ENCODE data around the gene ODF2. TPM values are rescaled to one million over a fixed set of nuclear protein-coding genes. Genes with fewer than 3 reads are reported as not detected.
A peak's percentile ranks its signal among the peaks of the same experiment; 100 is the strongest.

Gene ODF2
- total and polyA plus RNA-seq, 7 experiments from 2014 or later, result 15.7 to 52.8 (median 29.0) TPM

DNA sequence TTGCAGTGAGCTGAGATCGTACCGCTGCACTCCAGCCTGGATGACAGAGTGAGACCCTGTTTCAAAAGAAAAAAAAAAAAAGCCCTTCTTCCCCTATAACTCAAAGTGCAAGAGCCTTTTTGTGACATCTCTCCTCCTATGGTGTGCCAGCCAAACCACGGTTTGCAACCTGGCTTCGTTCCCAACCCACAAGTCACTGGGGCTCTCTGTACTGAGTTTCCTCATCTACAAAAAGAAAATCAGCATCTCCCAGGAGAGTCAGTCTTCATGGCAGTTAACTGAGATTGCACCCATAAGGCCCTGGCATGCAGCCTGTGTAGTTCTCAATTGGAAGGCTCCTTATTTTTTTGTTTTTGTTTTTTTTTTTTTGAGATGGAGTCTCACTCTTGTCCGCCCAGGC, 14.8 kb downstream of the ODF2 start:
- no peak overlapping the region for H3K4me3 ChIP-seq (ENCODE audit: low read length)
- Mint-ChIP-seq H3K4me3 (peak overlapping the region in 3 of 10 donors; percentile 24 to 60 (median 42)), H3K4me1 (peaks cover 0 to 11% (median 4%) of the 10 kb centered on the region in 7 donors), H3K27ac (peak overlapping the region in 3 of 9 donors; percentile 53 to 62 (median 61)), H3K9me3 (no peaks in the 10 kb centered on the region), H3K27me3 (no peaks in the 10 kb centered on the region), H3K36me3 (peaks cover 7 to 33% (median 14%) of the 10 kb centered on the region in 5 donors)
- H3K27ac ChIP-seq (ENCODE audit: low read depth, low read length), result no peak overlapping the region
- intact Hi-C loops (cut with micrococcal nuclease), result no loop called here
- DNase-seq (peak in 4 of 9 donors; percentile 18 to 36 (median 29)), ATAC-seq (peak; percentile 44)
- no peaks in the 10 kb centered on the region for H3K9me3 ChIP-seq (ENCODE audit: control insufficient read depth in 2 of 3, low read length in 3 of 3)
- ChIA-PET CTCF (interaction anchor here (0.6 to 0.7 kb wide), 2 partner anchors 62 to 966 kb away, joined by 3 read pairs; no protein-coding TSS in a partner anchor), POLR2A (no interaction called here)
- peaks cover 0 to 40% (median 4%) of the 10 kb centered on the region in 3 experiments for H3K36me3 ChIP-seq (ENCODE audit: control insufficient read depth in 2 of 3, insufficient read depth in 3 of 3, low read length in 3 of 3)
- peaks cover 0 to 4% of the 10 kb centered on the region in 2 donors for H3K4me1 ChIP-seq (ENCODE audit: control insufficient read depth in 2 of 2, insufficient read depth in 2 of 2, low read length in 2 of 2)
- H3K27me3 ChIP-seq (ENCODE audit: control insufficient read depth in 2 of 2, insufficient read depth in 2 of 2, low read length in 2 of 2), result no peaks in the 10 kb centered on the region

DNA sequence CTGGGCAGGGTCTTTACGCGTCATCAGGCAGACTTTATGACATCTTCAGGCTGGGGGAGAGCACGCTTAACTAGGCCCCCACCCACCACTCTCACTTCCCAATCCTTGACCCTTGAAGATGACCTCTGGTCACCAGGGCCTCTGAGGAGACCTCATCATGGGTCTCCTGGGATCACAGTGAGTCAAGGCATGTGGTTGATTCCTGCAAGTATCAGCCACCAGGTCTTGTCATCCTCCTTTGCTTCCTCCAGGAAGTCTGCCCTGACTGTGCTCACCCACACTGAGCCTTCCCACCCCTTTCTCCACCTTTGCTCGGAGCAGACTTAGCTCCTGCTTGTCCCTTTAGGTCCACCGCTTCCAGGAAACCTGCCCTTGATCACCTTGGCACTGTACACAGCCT, 17.3 kb downstream of the ODF2 start:
- Histone ChIP-seq H3K36me3 (ENCODE audit: control insufficient read depth in 2 of 3, insufficient read depth in 3 of 3, low read length in 3 of 3) (peaks cover 0 to 48% (median 4%) of the 10 kb centered on the region in 3 experiments), H3K27me3 (ENCODE audit: control insufficient read depth in 2 of 2, insufficient read depth in 2 of 2, low read length in 2 of 2) (no peaks in the 10 kb centered on the region), H3K9me3 (ENCODE audit: control insufficient read depth in 2 of 3, low read length in 3 of 3) (no peaks in the 10 kb centered on the region), H3K4me1 (ENCODE audit: control insufficient read depth in 2 of 2, insufficient read depth in 2 of 2, low read length in 2 of 2) (peaks cover 0 to 4% of the 10 kb centered on the region in 2 donors), H3K4me3 (ENCODE audit: low read length) (no peak overlapping the region), H3K27ac (ENCODE audit: low read depth, low read length) (no peak overlapping the region)
- Mint-ChIP-seq H3K4me1 (peaks cover 0 to 11% (median 4%) of the 10 kb centered on the region in 7 donors), H3K4me3 (no peak overlapping the region), H3K9me3 (no peaks in the 10 kb centered on the region), H3K36me3 (peaks cover 11 to 39% (median 20%) of the 10 kb centered on the region in 5 donors), H3K27me3 (no peaks in the 10 kb centered on the region), H3K27ac (peak overlapping the region in 1 of 9 donors; percentile 36)
- DNase-seq (no peak), ATAC-seq (no peak)
- CTCF ChIA-PET, result no interaction called here
- intact Hi-C loops (cut with micrococcal nuclease), result no loop called here
- POLR2A ChIA-PET, result no interaction called here

DNA sequence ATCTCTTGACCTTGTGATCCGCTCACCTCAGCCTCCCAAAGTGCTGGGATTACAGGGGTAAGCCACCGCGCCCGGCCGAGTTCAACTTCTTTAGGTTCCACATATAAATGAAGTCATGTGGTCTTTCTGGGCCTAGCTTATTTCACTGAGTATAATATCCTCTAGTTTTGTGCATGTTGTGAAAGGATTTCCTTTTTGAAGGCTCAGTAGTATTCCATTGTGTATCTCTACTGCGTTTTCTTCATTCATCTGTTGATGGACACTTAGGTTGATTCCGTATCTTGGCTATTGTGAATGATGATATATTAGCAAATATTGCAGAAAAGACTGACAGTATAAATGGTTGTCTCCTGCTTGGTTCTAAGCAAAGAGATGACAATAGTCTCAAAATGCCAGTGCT, 20.1 kb downstream of the ODF2 start:
- Histone ChIP-seq H3K27ac (ENCODE audit: low read depth, low read length) (no peak overlapping the region), H3K27me3 (ENCODE audit: control insufficient read depth in 2 of 2, insufficient read depth in 2 of 2, low read length in 2 of 2) (no peaks in the 10 kb centered on the region), H3K4me3 (ENCODE audit: low read length) (no peak overlapping the region), H3K36me3 (ENCODE audit: control insufficient read depth in 2 of 3, insufficient read depth in 3 of 3, low read length in 3 of 3) (peaks cover 0 to 58% (median 4%) of the 10 kb centered on the region in 3 experiments), H3K9me3 (ENCODE audit: control insufficient read depth in 2 of 3, low read length in 3 of 3) (no peaks in the 10 kb centered on the region), H3K4me1 (ENCODE audit: control insufficient read depth in 2 of 2, insufficient read depth in 2 of 2, low read length in 2 of 2) (no peaks in the 10 kb centered on the region)
- DNase-seq (no peak), ATAC-seq (no peak)
- intact Hi-C loops (cut with micrococcal nuclease), result no loop called here
- ChIA-PET CTCF (no interaction called here), POLR2A (no interaction called here)
- Mint-ChIP-seq H3K4me1 (peaks cover 0 to 7% (median 0%) of the 10 kb centered on the region in 7 donors), H3K9me3 (no peaks in the 10 kb centered on the region), H3K36me3 (peaks cover 11 to 50% (median 22%) of the 10 kb centered on the region in 5 donors), H3K27ac (no peak overlapping the region), H3K4me3 (no peak overlapping the region), H3K27me3 (no peaks in the 10 kb centered on the region)

DNA sequence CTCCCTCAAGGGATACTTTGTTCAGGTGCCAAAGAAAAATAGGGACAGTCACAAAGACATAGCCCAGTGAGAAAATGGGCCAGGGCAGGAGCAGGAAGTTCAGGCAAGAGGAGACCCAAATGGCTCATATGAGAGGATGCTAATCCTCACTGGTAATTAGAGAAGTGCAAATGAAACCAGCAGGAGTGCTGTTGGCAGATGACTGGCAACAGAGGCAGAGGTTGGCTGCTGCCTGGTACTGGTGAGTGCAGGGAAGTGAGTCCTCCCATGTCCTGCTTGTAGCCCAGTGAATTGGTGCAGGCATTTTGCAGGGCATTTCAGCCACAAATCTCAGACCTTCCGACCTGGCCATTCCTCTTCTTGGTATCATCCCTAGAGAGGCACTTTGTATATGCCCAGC, 23.5 kb downstream of the ODF2 start:
- ChIA-PET CTCF (no interaction called here), POLR2A (no interaction called here)
- no peaks in the 10 kb centered on the region for H3K27me3 ChIP-seq (ENCODE audit: control insufficient read depth in 2 of 2, insufficient read depth in 2 of 2, low read length in 2 of 2)
- Mint-ChIP-seq H3K27ac (no peak overlapping the region), H3K4me1 (peaks cover 0 to 2% (median 0%) of the 10 kb centered on the region in 7 donors), H3K27me3 (no peaks in the 10 kb centered on the region), H3K36me3 (peaks cover 4 to 52% (median 25%) of the 10 kb centered on the region in 5 donors), H3K9me3 (no peaks in the 10 kb centered on the region), H3K4me3 (no peak overlapping the region)
- H3K9me3 ChIP-seq (ENCODE audit: control insufficient read depth in 2 of 3, low read length in 3 of 3), result no peaks in the 10 kb centered on the region
- no peak overlapping the region for H3K27ac ChIP-seq (ENCODE audit: low read depth, low read length)
- H3K4me1 ChIP-seq (ENCODE audit: control insufficient read depth in 2 of 2, insufficient read depth in 2 of 2, low read length in 2 of 2), result no peaks in the 10 kb centered on the region
- intact Hi-C loops (cut with micrococcal nuclease), result no loop called here
- ATAC-seq (no peak), DNase-seq (no peak)
- peaks cover 0 to 69% (median 3%) of the 10 kb centered on the region in 3 experiments for H3K36me3 ChIP-seq (ENCODE audit: control insufficient read depth in 2 of 3, insufficient read depth in 3 of 3, low read length in 3 of 3)
- no peak overlapping the region for H3K4me3 ChIP-seq (ENCODE audit: low read length)

DNA sequence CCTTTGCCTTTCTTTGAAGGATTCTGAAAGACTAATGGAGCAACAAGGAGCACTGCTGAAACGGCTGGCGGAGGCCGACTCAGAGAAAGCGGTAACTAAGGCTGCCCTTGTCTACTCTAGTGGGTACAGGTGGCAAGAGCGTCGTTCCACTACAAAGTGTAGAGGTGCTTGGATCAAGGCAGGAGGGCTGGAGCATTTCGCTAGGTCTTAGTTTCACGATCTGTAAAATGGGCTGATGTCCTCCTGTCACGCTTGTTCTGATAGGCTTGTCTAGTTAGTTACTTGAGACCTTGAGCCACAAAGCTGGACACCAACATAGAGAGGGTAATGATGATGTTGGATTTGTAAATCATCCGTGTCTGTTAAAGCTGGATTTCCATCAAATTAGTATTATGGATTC, 25.8 kb downstream of the ODF2 start:
- no peak overlapping the region for H3K4me3 ChIP-seq (ENCODE audit: low read length)
- ATAC-seq (no peak), DNase-seq (no peak)
- no peak overlapping the region for H3K27ac ChIP-seq (ENCODE audit: low read depth, low read length)
- Mint-ChIP-seq H3K36me3 (peaks cover 0 to 48% (median 19%) of the 10 kb centered on the region in 5 donors), H3K9me3 (no peaks in the 10 kb centered on the region), H3K27ac (peak overlapping the region in 1 of 9 donors; percentile 78), H3K27me3 (no peaks in the 10 kb centered on the region), H3K4me1 (peaks cover 0 to 2% (median 0%) of the 10 kb centered on the region in 7 donors), H3K4me3 (no peak overlapping the region)
- intact Hi-C loops (cut with micrococcal nuclease), result no loop called here
- CTCF ChIA-PET, result interaction anchor here (0.5 to 1.2 kb wide), 2 partner anchors 34 to 48 kb away, joined by 3 read pairs; no protein-coding TSS in a partner anchor
- POLR2A ChIA-PET, result interaction anchor here (0.8 kb wide), 1 partner anchor 56 kb away, joined by 3 read pairs; no protein-coding TSS in a partner anchor
- H3K36me3 ChIP-seq (ENCODE audit: control insufficient read depth in 2 of 3, insufficient read depth in 3 of 3, low read length in 3 of 3), result peaks cover 0 to 76% (median 7%) of the 10 kb centered on the region in 3 experiments
- no peaks in the 10 kb centered on the region for H3K4me1 ChIP-seq (ENCODE audit: control insufficient read depth in 2 of 2, insufficient read depth in 2 of 2, low read length in 2 of 2)
- H3K9me3 ChIP-seq (ENCODE audit: control insufficient read depth in 2 of 3, low read length in 3 of 3), result no peaks in the 10 kb centered on the region
- no peaks in the 10 kb centered on the region for H3K27me3 ChIP-seq (ENCODE audit: control insufficient read depth in 2 of 2, insufficient read depth in 2 of 2, low read length in 2 of 2)

DNA sequence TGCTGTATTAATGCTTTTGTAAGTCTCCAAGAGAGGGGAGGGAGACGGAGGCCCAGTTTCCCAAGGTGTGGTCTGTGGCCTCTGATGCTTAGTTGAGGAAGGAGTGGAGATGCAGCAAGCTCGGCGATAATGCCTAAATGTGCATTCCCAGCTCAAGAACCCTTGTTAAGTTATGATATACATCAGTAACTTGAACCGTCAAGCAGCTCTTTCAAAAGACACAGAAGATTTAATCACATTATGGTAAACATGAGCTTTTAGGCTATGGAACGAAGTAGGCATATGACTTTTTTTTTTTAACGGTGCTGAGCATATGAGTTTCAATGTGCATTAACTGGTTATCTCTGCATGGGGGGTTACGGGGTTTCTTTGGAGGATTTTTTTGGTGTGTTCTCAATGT, 26.4 kb downstream of the ODF2 start:
- no peak for DNase-seq
- ATAC-seq, result no peak
- CTCF ChIA-PET, result interaction anchor here (0.5 to 1.2 kb wide), 2 partner anchors 35 to 49 kb away, joined by 3 read pairs; no protein-coding TSS in a partner anchor
- H3K4me3 ChIP-seq (ENCODE audit: low read length), result no peak overlapping the region
- H3K36me3 ChIP-seq (ENCODE audit: control insufficient read depth in 2 of 3, insufficient read depth in 3 of 3, low read length in 3 of 3), result peaks cover 0 to 83% (median 7%) of the 10 kb centered on the region in 3 experiments
- intact Hi-C loops (cut with micrococcal nuclease), result no loop called here
- no peaks in the 10 kb centered on the region for H3K9me3 ChIP-seq (ENCODE audit: control insufficient read depth in 2 of 3, low read length in 3 of 3)
- POLR2A ChIA-PET, result no interaction called here
- H3K27me3 Mint-ChIP-seq, result no peaks in the 10 kb centered on the region
- H3K4me3 Mint-ChIP-seq, result no peak overlapping the region
- no peaks in the 10 kb centered on the region for H3K27me3 ChIP-seq (ENCODE audit: control insufficient read depth in 2 of 2, insufficient read depth in 2 of 2, low read length in 2 of 2)
- peaks cover 0 to 51% (median 22%) of the 10 kb centered on the region in 5 donors for H3K36me3 Mint-ChIP-seq
- no peaks in the 10 kb centered on the region for H3K9me3 Mint-ChIP-seq
- H3K4me1 Mint-ChIP-seq, result peaks cover 0 to 2% (median 0%) of the 10 kb centered on the region in 7 donors
- peak overlapping the region in 1 of 9 donors; percentile 49 for H3K27ac Mint-ChIP-seq
- no peaks in the 10 kb centered on the region for H3K4me1 ChIP-seq (ENCODE audit: control insufficient read depth in 2 of 2, insufficient read depth in 2 of 2, low read length in 2 of 2)
- H3K27ac ChIP-seq (ENCODE audit: low read depth, low read length), result no peak overlapping the region

Data from naive thymus-derived CD4-positive, alpha-beta T cell (primary cell).